Muscle layer of colon (tissue), 2 donors: Measurements from ENCODE around the gene CCDC183.
"Not testable (repeated sequence)": the region's sequence is repeated elsewhere in the genome, so short reads cannot be mapped to it uniquely, and the experiment has no call there.

ENCODE experiments used
- H3K27ac ChIP-seq: one replicate; pipeline ENCODE4 v1.7.0; 2013; ENCODE audit warnings: low read depth, mild to moderate bottlenecking, low read length, moderate library complexity
- H3K27me3 ChIP-seq, 2 donors: one replicate each; pipeline ENCODE4 v1.7.0; 2013; ENCODE audit warnings: low read length in 2 of 2, mild to moderate bottlenecking in 2 of 2; ENCODE audit not compliant: insufficient read depth in 2 of 2, control insufficient read depth in 1 of 2
- H3K36me3 ChIP-seq: one replicate; pipeline ENCODE4 v1.7.0; 2013; ENCODE audit warnings: mild to moderate bottlenecking, low read length; ENCODE audit not compliant: insufficient read depth
- H3K4me1 ChIP-seq: one replicate; pipeline ENCODE4 v1.7.0; 2013; ENCODE audit warnings: mild to moderate bottlenecking, low read length; ENCODE audit not compliant: insufficient read depth
- H3K4me3 ChIP-seq, 2 donors: one replicate each; pipeline ENCODE4 v1.7.0; 2013; ENCODE audit warnings: low read length in 2 of 2, low read depth in 1 of 2, mild to moderate bottlenecking in 1 of 2, moderate library complexity in 1 of 2
- H3K9ac ChIP-seq: one replicate; pipeline ENCODE4 v1.7.0; 2013; ENCODE audit warnings: low read length
- H3K9me3 ChIP-seq: one replicate; pipeline ENCODE4 v1.7.0; 2013; ENCODE audit warnings: mild to moderate bottlenecking, low read length
- donor health status: abdominal sarcoma.
- donor health status: Adenocarcinoma of cecum.

Gene CCDC183

GRCh38 chr9:136840140-136840876, 44.2 kb downstream of the CCDC183 start:
- Histone ChIP-seq H3K4me1 (peaks cover 16% of the 10 kb centered on the region), H3K9ac (no peak overlapping the region), H3K27ac (no peak overlapping the region), H3K36me3 (no peaks in the 10 kb centered on the region), H3K4me3 (no peak overlapping the region), H3K9me3 (no peaks in the 10 kb centered on the region), H3K27me3 (peaks cover 0 to 11% of the 10 kb centered on the region in 2 donors)

GRCh38 chr9:136840877-136841645, 44.9 kb downstream of the CCDC183 start:
- Histone ChIP-seq H3K4me1 (peaks cover 16% of the 10 kb centered on the region), H3K9me3 (no peaks in the 10 kb centered on the region), H3K27me3 (peaks cover 0 to 18% of the 10 kb centered on the region in 2 donors), H3K36me3 (no peaks in the 10 kb centered on the region), H3K27ac (no peak overlapping the region), H3K4me3 (no peak overlapping the region), H3K9ac (no peak overlapping the region)

DNA sequence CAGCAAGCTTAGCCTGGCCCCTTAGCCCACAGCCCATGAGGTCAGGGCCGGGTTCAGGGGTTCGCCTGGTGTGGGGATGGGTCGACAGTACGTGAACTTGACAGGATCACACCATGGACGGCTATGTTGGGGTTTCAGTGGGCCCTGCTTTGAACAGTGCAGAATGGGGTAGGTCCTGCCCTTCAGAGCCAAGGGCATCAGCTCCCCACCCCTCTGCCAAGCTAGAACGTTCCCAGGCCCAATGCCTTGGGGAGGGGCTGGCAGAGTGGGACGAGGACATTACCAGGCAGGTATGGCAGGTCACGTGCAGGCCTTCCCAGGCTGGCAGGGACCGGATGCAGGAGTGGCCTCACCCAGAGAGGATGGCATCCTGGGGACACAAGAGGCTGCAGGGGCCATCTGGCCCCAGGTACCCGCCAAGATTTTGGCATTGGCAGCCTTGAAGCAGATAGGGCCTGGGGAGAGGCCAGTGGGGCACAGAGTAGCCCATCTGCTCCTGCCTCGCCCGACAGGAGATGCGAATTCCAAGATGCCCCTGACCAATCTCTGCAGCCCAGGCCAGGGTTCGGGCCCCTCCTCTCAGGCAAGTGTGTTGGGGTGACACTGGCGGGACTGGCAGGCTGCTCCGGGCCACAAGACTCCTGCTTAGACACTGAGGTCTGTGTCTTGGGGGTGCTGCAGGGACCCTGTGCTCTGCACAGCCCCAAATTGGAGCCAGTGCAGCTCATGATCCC, 45.7 kb downstream of the CCDC183 start:
- not testable (repeated sequence) for H3K4me3 ChIP-seq, H3K36me3 ChIP-seq, H3K27ac ChIP-seq, H3K9me3 ChIP-seq, H3K9ac ChIP-seq
- Histone ChIP-seq H3K27me3 (peaks cover 0 to 24% of the 10 kb centered on the region in 2 donors), H3K4me1 (peaks cover 16% of the 10 kb centered on the region)

DNA sequence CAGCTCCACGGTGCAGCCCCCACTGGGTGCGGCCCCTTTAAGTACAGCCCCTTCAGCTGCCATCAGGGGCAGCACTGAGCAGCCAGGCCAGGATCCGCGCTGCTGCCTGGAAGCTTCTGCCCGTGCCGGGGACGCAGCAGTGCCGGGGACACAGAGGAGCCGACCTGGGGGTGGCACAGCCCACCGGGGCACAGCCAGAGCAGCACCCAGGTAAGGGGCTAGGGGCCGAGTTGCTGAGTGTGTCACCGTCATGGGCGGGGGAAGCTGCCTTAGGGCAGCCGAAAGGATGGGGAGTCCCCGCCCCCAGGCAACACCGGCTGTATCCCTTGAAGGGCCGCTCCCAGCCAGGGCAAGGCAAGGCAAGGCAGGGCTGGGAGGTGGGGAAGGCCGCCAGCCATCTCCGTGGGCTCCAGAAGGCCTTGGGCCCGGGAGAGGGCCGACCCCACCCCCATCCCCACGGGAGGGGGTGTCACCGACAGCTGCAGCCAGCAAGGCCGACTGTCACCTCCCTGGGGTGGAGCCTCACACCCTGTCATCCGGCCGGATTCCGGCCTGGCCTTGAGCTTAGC, 46.3 kb downstream of the CCDC183 start, which contains the start of gene AJM1:
AJM1 (plus strand) TSS at position 99 of the 569 bp plus-strand sequence. CDS start 1,937 bp downstream, outside the sequence.
- Histone ChIP-seq H3K4me3 (peak within 1 kb of the TSS in 1 of 2 donors; percentile 7), H3K27me3 (peaks cover 0 to 29% of the 10 kb centered on the region in 2 donors), H3K4me1 (peaks cover 17% of the 10 kb centered on the region)
- not testable (repeated sequence) for H3K9me3 ChIP-seq, H3K27ac ChIP-seq, H3K9ac ChIP-seq, H3K36me3 ChIP-seq

DNA sequence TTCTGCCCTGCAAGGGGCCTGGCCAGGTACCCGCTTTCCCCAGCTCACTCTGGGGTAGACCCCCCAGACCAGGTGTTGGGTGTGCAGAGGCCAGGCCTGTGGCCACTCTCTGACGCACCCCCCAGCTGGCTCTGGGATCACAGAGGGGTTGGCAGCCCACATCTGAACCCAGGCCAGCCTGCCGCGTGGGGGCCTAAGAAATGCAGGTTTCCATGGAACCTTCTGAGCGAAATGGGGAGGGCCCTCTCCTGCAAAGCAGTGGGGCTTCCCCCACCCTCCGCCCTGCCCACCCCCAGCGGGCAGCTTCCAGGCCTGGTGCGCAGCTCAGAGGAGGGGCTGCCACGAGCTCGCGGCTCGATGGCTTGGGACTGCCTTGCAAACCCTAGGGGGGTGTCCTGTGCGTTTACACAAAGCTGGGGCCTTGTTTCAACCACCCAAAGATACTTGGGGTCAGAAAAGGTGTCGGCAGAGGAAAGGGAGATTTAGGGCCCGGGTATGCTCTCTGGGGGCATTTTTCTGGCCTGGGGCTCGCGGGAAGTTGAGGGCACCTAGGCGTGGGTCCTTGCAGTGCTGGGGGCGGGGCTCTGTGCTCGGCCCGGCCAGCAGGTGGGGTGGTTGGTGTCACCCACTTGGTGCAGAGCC, 47.1 kb downstream of the CCDC183 start:
- not testable (repeated sequence) for H3K36me3 ChIP-seq, H3K27ac ChIP-seq, H3K9ac ChIP-seq, H3K4me3 ChIP-seq, H3K9me3 ChIP-seq
- H3K4me1 ChIP-seq, result peaks cover 25% of the 10 kb centered on the region
- peaks cover 0 to 34% of the 10 kb centered on the region in 2 donors for H3K27me3 ChIP-seq

GRCh38 chr9:136843801-136844740, 47.9 kb downstream of the CCDC183 start:
- H3K27me3 ChIP-seq, result peaks cover 0 to 34% of the 10 kb centered on the region in 2 donors
- peaks cover 25% of the 10 kb centered on the region for H3K4me1 ChIP-seq
- H3K36me3 ChIP-seq, H3K4me3 ChIP-seq, H3K9ac ChIP-seq, H3K9me3 ChIP-seq, H3K27ac ChIP-seq: not testable (repeated sequence)

DNA sequence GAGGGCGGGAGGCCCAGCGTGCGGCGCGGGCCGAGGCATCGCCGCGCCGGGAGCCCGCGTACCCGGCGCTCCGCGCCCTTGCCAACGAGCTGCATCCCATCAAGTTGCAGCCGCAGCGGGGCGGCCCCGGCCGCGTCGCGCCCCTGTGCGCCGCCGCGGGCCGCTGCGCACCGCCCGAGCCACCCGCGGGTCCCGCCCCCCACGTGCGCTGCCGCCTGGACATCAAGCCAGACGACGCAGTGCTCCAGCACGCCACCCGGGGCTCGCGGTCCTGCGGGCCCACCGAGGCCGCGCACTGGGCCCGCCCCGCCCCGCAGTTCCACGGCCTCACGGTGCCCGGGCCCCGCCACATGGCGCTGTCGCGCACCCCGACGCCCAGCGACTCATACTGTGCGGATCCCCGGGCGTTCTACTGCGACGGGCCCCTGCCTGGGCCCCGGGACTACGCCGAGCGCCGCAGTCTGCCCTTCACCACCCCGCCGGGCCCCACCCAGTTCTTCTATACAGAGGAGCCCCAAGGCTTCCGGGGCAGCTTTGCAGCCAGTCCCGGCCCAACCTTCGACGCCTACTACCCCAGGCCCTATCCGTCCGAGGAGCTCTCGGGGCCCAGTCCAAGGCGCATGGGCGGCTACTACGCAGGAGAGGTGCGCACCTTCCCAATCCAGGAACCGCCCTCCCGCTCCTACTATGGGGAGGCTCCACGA, 48.8 kb downstream of the CCDC183 start:
- Histone ChIP-seq H3K36me3 (no peaks in the 10 kb centered on the region), H3K4me3 (no peak overlapping the region), H3K4me1 (peaks cover 27% of the 10 kb centered on the region), H3K27ac (no peak overlapping the region), H3K27me3 (peaks cover 0 to 34% of the 10 kb centered on the region in 2 donors), H3K9me3 (no peaks in the 10 kb centered on the region), H3K9ac (no peak overlapping the region)

DNA sequence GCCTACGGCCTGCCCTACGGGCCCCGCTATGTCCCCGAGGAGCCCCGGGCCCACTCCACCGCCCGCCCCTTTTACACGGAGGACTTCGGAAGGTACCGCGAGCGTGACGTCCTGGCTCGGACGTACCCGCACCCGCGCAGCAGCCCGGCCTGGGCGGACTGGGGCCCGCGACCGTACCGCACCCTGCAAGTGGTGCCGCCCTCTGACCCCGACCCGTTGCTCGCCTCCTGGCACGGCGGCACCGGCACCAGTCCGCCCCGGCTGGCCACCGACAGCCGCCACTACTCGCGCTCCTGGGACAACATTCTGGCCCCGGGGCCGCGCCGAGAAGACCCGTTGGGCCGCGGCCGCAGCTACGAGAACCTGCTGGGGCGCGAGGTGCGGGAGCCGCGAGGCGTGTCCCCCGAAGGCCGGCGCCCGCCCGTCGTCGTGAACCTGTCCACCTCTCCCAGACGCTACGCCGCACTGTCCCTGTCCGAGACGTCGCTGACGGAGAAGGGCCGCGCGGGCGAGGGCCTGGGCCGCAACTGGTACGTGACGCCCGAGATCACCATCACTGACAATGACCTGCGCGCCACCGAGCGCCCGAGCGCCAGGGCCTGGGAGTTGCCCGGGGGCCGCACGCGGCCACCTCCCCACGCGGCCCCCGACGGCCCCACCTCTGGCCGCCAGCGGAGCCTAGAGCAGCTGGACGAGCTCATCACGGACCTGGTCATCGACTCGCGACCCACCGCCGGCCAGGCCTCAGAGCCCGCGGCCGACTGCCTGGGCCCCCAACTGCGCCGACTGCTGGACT, 49.5 kb downstream of the CCDC183 start:
- Histone ChIP-seq H3K9ac (no peak overlapping the region), H3K4me1 (peaks cover 35% of the 10 kb centered on the region), H3K4me3 (no peak overlapping the region), H3K27me3 (peaks cover 0 to 34% of the 10 kb centered on the region in 2 donors), H3K27ac (no peak overlapping the region), H3K9me3 (no peaks in the 10 kb centered on the region), H3K36me3 (no peaks in the 10 kb centered on the region)

DNA sequence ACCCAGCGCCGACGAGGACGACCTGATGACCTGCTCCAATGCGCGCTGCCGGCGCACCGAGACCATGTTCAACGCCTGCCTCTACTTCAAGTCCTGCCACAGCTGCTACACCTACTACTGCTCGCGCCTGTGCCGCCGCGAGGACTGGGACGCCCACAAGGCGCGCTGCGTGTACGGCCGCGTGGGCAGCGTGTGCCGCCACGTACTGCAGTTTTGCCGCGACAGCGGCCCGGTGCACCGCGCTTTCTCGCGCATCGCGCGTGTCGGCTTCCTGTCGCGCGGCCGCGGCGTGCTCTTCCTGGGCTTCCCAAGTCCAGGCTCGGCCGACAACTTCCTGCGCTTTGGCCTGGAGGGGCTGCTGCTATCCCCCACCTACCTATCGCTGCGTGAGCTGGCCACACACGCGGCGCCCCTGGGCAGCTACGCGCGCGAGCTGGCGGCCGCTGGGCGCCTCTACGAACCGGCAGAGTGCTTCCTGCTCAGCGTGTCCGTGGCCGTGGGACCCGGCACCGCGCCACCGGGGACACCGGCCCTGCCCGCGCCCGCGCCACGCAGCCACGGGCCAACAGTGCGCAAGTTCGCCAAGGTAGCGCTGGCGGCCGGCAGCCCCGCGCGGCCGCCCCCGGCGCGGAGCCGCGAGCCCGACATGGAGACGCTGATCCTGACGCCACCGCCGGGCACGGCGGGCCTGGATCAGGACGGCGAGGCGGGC, 50.4 kb downstream of the CCDC183 start:
- H3K4me3 ChIP-seq, result no peak overlapping the region
- H3K9me3 ChIP-seq, result no peaks in the 10 kb centered on the region
- H3K27ac ChIP-seq, result no peak overlapping the region
- H3K9ac ChIP-seq, result no peak overlapping the region
- peaks cover 36% of the 10 kb centered on the region for H3K4me1 ChIP-seq
- H3K36me3 ChIP-seq, result peaks cover 2% of the 10 kb centered on the region
- peaks cover 0 to 34% of the 10 kb centered on the region in 2 donors for H3K27me3 ChIP-seq
